K562 (cell line): Measurements from ENCODE around the gene EFNA2. TPM values are rescaled to one million over a fixed set of nuclear protein-coding genes. Genes with fewer than 3 reads are reported as not detected.

Experiments used
- ARID3A ChIP-seq: IDR thresholded peaks from 2 replicates; pipeline ENCODE4 v1.6.1; 2012; ENCODE audit warnings: low read depth, low read length, improper control_type of control experiment, borderline replicate concordance
- CC2D1A ChIP-seq: fragments of 450-650 bp; IDR thresholded peaks from 2 replicates; pipeline ENCODE4 v1.6.1; 2017; ENCODE audit warnings: mild to moderate bottlenecking
- CEBPG ChIP-seq, 3 experiments: fragments of 200-800 bp in 1 of 3; sonication (Bioruptor generic) in 1 of 3; sonication (generic) in 1 of 3; formaldehyde crosslinking in 1 of 3; IDR thresholded peaks in 2 of 3; conservative IDR thresholded peaks in 1 of 3; 2 replicates each; pipeline versions ENCODE4 v1.6.1 to v1.8.0; 2016 to 2022; ENCODE audit warnings: missing compliant biosample characterization in 2 of 3, missing genetic modification characterization in 2 of 3, mild to moderate bottlenecking in 1 of 3, missing genetic modification reagents in 1 of 3
- ELF2 ChIP-seq: fragments of 250-450 bp; sonication (Bioruptor Pico); IDR thresholded peaks from 2 replicates; pipeline ENCODE4 v1.5.0; 2021; ENCODE audit warnings: mild to moderate bottlenecking
- GABPB2 ChIP-seq: fragments of 250-450 bp; sonication (Bioruptor Pico); conservative IDR thresholded peaks from 2 replicates; pipeline ENCODE4 v1.5.1; 2021; ENCODE audit warnings: mild to moderate bottlenecking
- GTF2E2 ChIP-seq: fragments of 200-800 bp; sonication (Bioruptor generic); IDR thresholded peaks from 2 replicates; pipeline ENCODE4 v1.6.1; 2016; ENCODE audit warnings: missing genetic modification characterization, missing compliant biosample characterization
- ID3 ChIP-seq, 2 experiments: fragments of 250-450 bp in 1 of 2; fragments of 450-650 bp in 1 of 2; sonication (Bioruptor Pico) in 1 of 2; IDR thresholded peaks; 2 replicates each; pipeline versions ENCODE4 v1.6.1 to v1.8.0; 2016 to 2021; ENCODE audit warnings: mild to moderate bottlenecking in 2 of 2, moderate library complexity in 2 of 2, missing compliant biosample characterization in 1 of 2, missing genetic modification characterization in 1 of 2
- MTA3 ChIP-seq: fragments of 450-650 bp; formaldehyde crosslinking; IDR thresholded peaks from 2 replicates; pipeline ENCODE4 v1.6.1; 2017; ENCODE audit warnings: mild to moderate bottlenecking, borderline replicate concordance
- MYC ChIP-seq, 2 experiments: fragments of 250-450 bp in 1 of 2; sonication (Bioruptor Pico) in 1 of 2; IDR thresholded peaks; 2 replicates each; pipeline versions ENCODE4 v1.5.1 to v1.6.1; 2012 to 2021; ENCODE audit warnings: low read depth in 2 of 2, borderline replicate concordance in 1 of 2, improper control_type of control experiment in 1 of 2, low read length in 1 of 2, mild to moderate bottlenecking in 1 of 2, moderate library complexity in 1 of 2
- SMARCE1 ChIP-seq: fragments of 450-650 bp; IDR thresholded peaks from 2 replicates; pipeline ENCODE4 v1.7.1; 2016; ENCODE audit warnings: mild to moderate bottlenecking
- ZNF282 ChIP-seq: sonication (generic); formaldehyde crosslinking; IDR thresholded peaks from 2 replicates; pipeline ENCODE4 v1.8.1; 2023; ENCODE audit warnings: missing genetic modification reagents
- ZNF324 ChIP-seq: fragments of 250-450 bp; sonication (Bioruptor Pico); IDR thresholded peaks from 2 replicates; pipeline ENCODE4 v1.4.0; 2020; ENCODE audit warnings: mild to moderate bottlenecking
- ZNF76 ChIP-seq: fragments of 250-450 bp; sonication (Bioruptor Pico); IDR thresholded peaks from 2 replicates; pipeline ENCODE4 v1.4.0; 2020; ENCODE audit warnings: mild to moderate bottlenecking, moderate library complexity, borderline replicate concordance
- polyA plus RNA-seq, 8 experiments: library from polyadenylated mRNA; depleted of rRNA in 4 of 8; stranded (reverse) in 5 of 8; unstranded in 3 of 8; fragments of >200 nt; fragmentation: Nextera tagmentation in 2 of 8; fragmentation: Illumina TruSeq in 1 of 8; extraction: Ambion mirVana in 2 of 8; extraction: Trizol in 1 of 8; gene quantifications; 2 replicates each; pipeline versions ENCODE4 v1.2.1 to v1.2.3, GENCODE V29; 2011 to 2014; ENCODE audit warnings: inconsistent platforms in 1 of 8, missing spikeins in 1 of 8
- total RNA-seq, 7 experiments: library from RNA; depleted of rRNA in 6 of 7; stranded (reverse); fragments of >200 nt in 6 of 7; fragmentation: Illumina TruSeq in 2 of 7; extraction: Trizol in 2 of 7; gene quantifications; 2 replicates each; pipeline versions ENCODE4 v1.2.1 to v1.2.3, GENCODE V29; 2011 to 2021; ENCODE audit warnings: low replicate concordance in 1 of 7
- TF ChIP-seq, protein P1 (sequence below): sonication (generic); formaldehyde crosslinking; IDR thresholded peaks from 2 replicates; pipeline ENCODE4 v1.5.0; 2020; ENCODE audit warnings: missing genetic modification reagents
- TF ChIP-seq, protein P2 (sequence below), 3 experiments: fragments of 200-800 bp in 1 of 3; fragments of 250-450 bp in 1 of 3; fragments of 450-650 bp in 1 of 3; sonication (Bioruptor Pico) in 1 of 3; sonication (Bioruptor generic) in 1 of 3; formaldehyde crosslinking in 1 of 3; IDR thresholded peaks; 2 replicates each; pipeline versions ENCODE4 v1.6.1 to v1.8.0; 2016 to 2022; ENCODE audit warnings: mild to moderate bottlenecking in 2 of 3, missing genetic modification characterization in 2 of 3, missing compliant biosample characterization in 1 of 3, moderate library complexity in 1 of 3
- TF ChIP-seq, protein P3 (sequence below): fragments of 450-650 bp; IDR thresholded peaks from 2 replicates; pipeline ENCODE4 v1.6.1; 2016; ENCODE audit warnings: antibody characterized with exemption

EFNA2 gene
- total and polyA plus RNA-seq, 9 of the 15 experiments (the other 6 are each of a cell fraction or from before 2014, with no cell fraction given), result 0.11 to 0.44 (median 0.15) TPM; not detected in 6

GRCh38 chr19:1271528-1272422 is 13.9 kb upstream of the EFNA2 start (continued):
- no peak for TF ChIP-seq ID3 (CRISPR knock-in tag; IDR thresholded peaks at IDR 0.05)
- no peak for TF ChIP-seq ID3 (tag; IDR thresholded peaks at IDR 0.05)
- TF ChIP-seq ZNF282 (CRISPR knock-in tag), result no peak
- no peak for TF ChIP-seq GTF2E2
- TF ChIP-seq CC2D1A, result no peak
- TF ChIP-seq CEBPG (CRISPR knock-in tag; IDR thresholded peaks at IDR 0.05), result 0 out of 2 replicates have a peak, but pooled peaks have one; percentile 34
- TF ChIP-seq CEBPG (tag; conservative IDR thresholded peaks at IDR 0.05 in 1 of 2, IDR thresholded peaks at IDR 0.05 in 1 of 2), result no peak
- TF ChIP-seq MYC (IDR thresholded peaks at IDR 0.05; ENCODE audit: low read depth, low read length), result peak; percentile 10; the same call in 1 of the 2 replicates
- no peak for TF ChIP-seq MYC (CRISPR knock-in tag; IDR thresholded peaks at IDR 0.05; ENCODE audit: borderline replicate concordance, low read depth)
- TF ChIP-seq GABPB2, result no peak
- no peak for TF ChIP-seq ZNF324 (CRISPR knock-in tag)
- TF ChIP-seq, protein P1, sequence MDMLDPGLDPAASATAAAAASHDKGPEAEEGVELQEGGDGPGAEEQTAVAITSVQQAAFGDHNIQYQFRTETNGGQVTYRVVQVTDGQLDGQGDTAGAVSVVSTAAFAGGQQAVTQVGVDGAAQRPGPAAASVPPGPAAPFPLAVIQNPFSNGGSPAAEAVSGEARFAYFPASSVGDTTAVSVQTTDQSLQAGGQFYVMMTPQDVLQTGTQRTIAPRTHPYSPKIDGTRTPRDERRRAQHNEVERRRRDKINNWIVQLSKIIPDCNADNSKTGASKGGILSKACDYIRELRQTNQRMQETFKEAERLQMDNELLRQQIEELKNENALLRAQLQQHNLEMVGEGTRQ (CRISPR knock-in tag), result no peak
- TF ChIP-seq, protein P2, sequence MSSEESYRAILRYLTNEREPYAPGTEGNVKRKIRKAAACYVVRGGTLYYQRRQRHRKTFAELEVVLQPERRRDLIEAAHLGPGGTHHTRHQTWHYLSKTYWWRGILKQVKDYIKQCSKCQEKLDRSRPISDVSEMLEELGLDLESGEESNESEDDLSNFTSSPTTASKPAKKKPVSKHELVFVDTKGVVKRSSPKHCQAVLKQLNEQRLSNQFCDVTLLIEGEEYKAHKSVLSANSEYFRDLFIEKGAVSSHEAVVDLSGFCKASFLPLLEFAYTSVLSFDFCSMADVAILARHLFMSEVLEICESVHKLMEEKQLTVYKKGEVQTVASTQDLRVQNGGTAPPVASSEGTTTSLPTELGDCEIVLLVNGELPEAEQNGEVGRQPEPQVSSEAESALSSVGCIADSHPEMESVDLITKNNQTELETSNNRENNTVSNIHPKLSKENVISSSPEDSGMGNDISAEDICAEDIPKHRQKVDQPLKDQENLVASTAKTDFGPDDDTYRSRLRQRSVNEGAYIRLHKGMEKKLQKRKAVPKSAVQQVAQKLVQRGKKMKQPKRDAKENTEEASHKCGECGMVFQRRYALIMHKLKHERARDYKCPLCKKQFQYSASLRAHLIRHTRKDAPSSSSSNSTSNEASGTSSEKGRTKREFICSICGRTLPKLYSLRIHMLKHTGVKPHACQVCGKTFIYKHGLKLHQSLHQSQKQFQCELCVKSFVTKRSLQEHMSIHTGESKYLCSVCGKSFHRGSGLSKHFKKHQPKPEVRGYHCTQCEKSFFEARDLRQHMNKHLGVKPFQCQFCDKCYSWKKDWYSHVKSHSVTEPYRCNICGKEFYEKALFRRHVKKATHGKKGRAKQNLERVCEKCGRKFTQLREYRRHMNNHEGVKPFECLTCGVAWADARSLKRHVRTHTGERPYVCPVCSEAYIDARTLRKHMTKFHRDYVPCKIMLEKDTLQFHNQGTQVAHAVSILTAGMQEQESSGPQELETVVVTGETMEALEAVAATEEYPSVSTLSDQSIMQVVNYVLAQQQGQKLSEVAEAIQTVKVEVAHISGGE (CRISPR knock-in tag; IDR thresholded peaks at IDR 0.05), result no peak
- TF ChIP-seq SMARCE1, result no peak
- TF ChIP-seq, protein P3, sequence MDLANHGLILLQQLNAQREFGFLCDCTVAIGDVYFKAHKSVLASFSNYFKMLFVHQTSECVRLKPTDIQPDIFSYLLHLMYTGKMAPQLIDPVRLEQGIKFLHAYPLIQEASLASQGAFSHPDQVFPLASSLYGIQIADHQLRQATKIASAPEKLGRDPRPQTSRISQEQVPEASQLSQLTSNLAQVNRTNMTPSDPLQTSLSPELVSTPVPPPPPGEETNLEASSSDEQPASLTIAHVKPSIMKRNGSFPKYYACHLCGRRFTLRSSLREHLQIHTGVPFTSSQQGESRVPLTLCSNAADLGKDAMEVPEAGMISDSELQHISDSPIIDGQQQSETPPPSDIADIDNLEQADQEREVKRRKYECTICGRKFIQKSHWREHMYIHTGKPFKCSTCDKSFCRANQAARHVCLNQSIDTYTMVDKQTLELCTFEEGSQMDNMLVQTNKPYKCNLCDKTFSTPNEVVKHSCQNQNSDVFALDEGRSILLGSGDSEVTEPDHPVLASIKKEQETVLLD, result no peak
- TF ChIP-seq ELF2 (CRISPR knock-in tag), result no peak
- TF ChIP-seq MTA3, result peak; percentile 16; the same call in 1 of the 2 replicates
- TF ChIP-seq ZNF76 (CRISPR knock-in tag), result no peak
- TF ChIP-seq ARID3A, result no peak
